ENCODE results near the gene ASB18.

- TF ChIP-seq, protein P1, sequence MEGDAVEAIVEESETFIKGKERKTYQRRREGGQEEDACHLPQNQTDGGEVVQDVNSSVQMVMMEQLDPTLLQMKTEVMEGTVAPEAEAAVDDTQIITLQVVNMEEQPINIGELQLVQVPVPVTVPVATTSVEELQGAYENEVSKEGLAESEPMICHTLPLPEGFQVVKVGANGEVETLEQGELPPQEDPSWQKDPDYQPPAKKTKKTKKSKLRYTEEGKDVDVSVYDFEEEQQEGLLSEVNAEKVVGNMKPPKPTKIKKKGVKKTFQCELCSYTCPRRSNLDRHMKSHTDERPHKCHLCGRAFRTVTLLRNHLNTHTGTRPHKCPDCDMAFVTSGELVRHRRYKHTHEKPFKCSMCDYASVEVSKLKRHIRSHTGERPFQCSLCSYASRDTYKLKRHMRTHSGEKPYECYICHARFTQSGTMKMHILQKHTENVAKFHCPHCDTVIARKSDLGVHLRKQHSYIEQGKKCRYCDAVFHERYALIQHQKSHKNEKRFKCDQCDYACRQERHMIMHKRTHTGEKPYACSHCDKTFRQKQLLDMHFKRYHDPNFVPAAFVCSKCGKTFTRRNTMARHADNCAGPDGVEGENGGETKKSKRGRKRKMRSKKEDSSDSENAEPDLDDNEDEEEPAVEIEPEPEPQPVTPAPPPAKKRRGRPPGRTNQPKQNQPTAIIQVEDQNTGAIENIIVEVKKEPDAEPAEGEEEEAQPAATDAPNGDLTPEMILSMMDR (IDR thresholded peaks at IDR 0.05; ENCODE audit: low read depth, low read length): no peak
- no peak for TF ChIP-seq EZH2phosphoT487 (IDR thresholded peaks at IDR 0.05; ENCODE audit: low read depth)
Measured at GRCh38 chr2:236286873-236287545, 22.8 kb upstream of the ASB18 start.

Measured in OCI-LY3 (cell line).